HCT116 (cell line): ENCODE measurements around the gene ITGBL1. TPM values are rescaled to one million over a fixed set of nuclear protein-coding genes. Genes with fewer than 3 reads are reported as not detected.

Source experiments
- ATAC-seq: fragments of 200-7000 bp; cut with Tn5 transposase; 2 replicates; pipeline ENCODE4 v1.9.1; 2020; ENCODE audit warnings: mild to moderate bottlenecking, moderate library complexity
- BruUV-seq: library from RNA; stranded (reverse); fragments of 400-500 nt; replicated peaks from 2 replicates; lab custom pipeline; 2021; lab: Mats Ljungman, UMichigan
- CTCF ChIA-PET: fragments of 300-600 bp; sonication (Branson Sonifier 250); formaldehyde crosslinking; loops from one replicate; lab custom pipeline; 2021; ENCODE audit warnings: antibody characterized with exemption; lab: Charles Lee
- POLR2A ChIA-PET: fragments of 300-600, 350-600 bp; sonication (Branson Sonifier 250); formaldehyde crosslinking; loops from one replicate; lab custom pipeline; 2021; ENCODE audit warnings: antibody characterized with exemption; lab: Charles Lee
- RAD21 ChIA-PET, 2 experiments: fragments of 300-600 bp; sonication (Branson Sonifier 250); formaldehyde crosslinking; loops; one replicate each; lab custom pipeline; 2023; ENCODE audit warnings: low total read pairs in 2 of 2; ENCODE audit not compliant: uncharacterized antibody in 2 of 2, unreplicated experiment in 2 of 2, low non-redundant PET in 1 of 2; lab: Charles Lee
- DNase-seq: peaks from one replicate; pipeline ENCODE4 v3.0.0-alpha.2; 2010; ENCODE audit warnings: low read depth, low spot score
- H2AFZ ChIP-seq: fragments of 200-600 bp; shearing (Covaris generic), sonication (generic); 2 replicates; pipeline ENCODE4 v1.6.1; 2017; ENCODE audit warnings: low read depth, mixed run types, mixed read lengths, antibody characterized with exemption, low read length; ENCODE audit not compliant: poor library complexity, severe bottlenecking
- H3K27ac ChIP-seq: 2 replicates; pipeline ENCODE4 v1.5.1; 2012; ENCODE audit warnings: low read depth, low read length
- H3K27me3 ChIP-seq: fragments of 200-600 bp; sonication (generic); 2 replicates; pipeline ENCODE4 v1.6.1; 2016; ENCODE audit warnings: mixed run types, low read length, mixed read lengths; ENCODE audit not compliant: insufficient read depth
- H3K36me3 ChIP-seq, 2 experiments: fragments of 200-500 bp in 1 of 2; fragments of 200-600 bp in 1 of 2; sonication (Bioruptor generic) in 1 of 2; sonication (generic) in 1 of 2; 2 replicates each; pipeline versions ENCODE4 v1.5.1 to v1.6.1; 2014 to 2016; ENCODE audit warnings: low read length in 2 of 2, inconsistent platforms in 1 of 2, mixed read lengths in 1 of 2, mixed run types in 1 of 2; ENCODE audit not compliant: insufficient read depth in 2 of 2, control insufficient read depth in 1 of 2
- H3K4me1 ChIP-seq, 2 experiments: fragments of 200-600 bp in 1 of 2; sonication (generic) in 1 of 2; 2 replicates each; pipeline versions ENCODE4 v1.5.1 to v1.6.1; 2012 to 2017; ENCODE audit warnings: low read length in 2 of 2, inconsistent platforms in 1 of 2, mild to moderate bottlenecking in 1 of 2, mixed read lengths in 1 of 2, mixed run types in 1 of 2, moderate library complexity in 1 of 2; ENCODE audit not compliant: insufficient read depth in 2 of 2, control insufficient read depth in 1 of 2
- H3K4me2 ChIP-seq: fragments of 200-600 bp; sonication (generic); 2 replicates; pipeline ENCODE4 v1.6.1; 2017; ENCODE audit warnings: mixed run types, low read length, mixed read lengths
- H3K4me3 ChIP-seq, 2 experiments: fragments of 200-600 bp in 1 of 2; sonication (generic) in 1 of 2; replicated peaks in 1 of 2; 2 replicates each; pipeline ENCODE4 v1.5.1; 2011 to 2016; ENCODE audit warnings: low read length in 2 of 2, control low read depth in 1 of 2, low read depth in 1 of 2, mild to moderate bottlenecking in 1 of 2, mixed read lengths in 1 of 2, mixed run types in 1 of 2
- H3K79me2 ChIP-seq: fragments of 200-600 bp; sonication (generic); 2 replicates; pipeline ENCODE4 v1.6.1; 2017; ENCODE audit warnings: mild to moderate bottlenecking, mixed run types, low read length, moderate library complexity, mixed read lengths; ENCODE audit not compliant: insufficient read depth
- H3K9ac ChIP-seq: fragments of 200-600 bp; sonication (generic); 2 replicates; pipeline ENCODE4 v1.6.1; 2016; ENCODE audit warnings: low read length, mixed read lengths
- H3K9me2 ChIP-seq: fragments of 200-600 bp; sonication (generic), shearing (Covaris generic); 2 replicates; pipeline ENCODE4 v1.6.1; 2017; ENCODE audit warnings: mixed run types, mild to moderate bottlenecking, moderate library complexity; ENCODE audit not compliant: insufficient read depth
- H3K9me3 ChIP-seq, 2 experiments: fragments of 200-500 bp in 1 of 2; fragments of 200-600 bp in 1 of 2; sonication (Bioruptor generic) in 1 of 2; sonication (generic) in 1 of 2; 2 replicates each; pipeline ENCODE4 v1.6.1; 2014 to 2017; ENCODE audit warnings: low read length in 2 of 2, mixed read lengths in 2 of 2, inconsistent platforms in 1 of 2, low read depth in 1 of 2, mild to moderate bottlenecking in 1 of 2, mixed run types in 1 of 2, moderate library complexity in 1 of 2; ENCODE audit not compliant: control insufficient read depth in 1 of 2, insufficient read depth in 1 of 2
- H4K20me1 ChIP-seq: fragments of 200-600 bp; sonication (generic), shearing (Covaris generic); 2 replicates; pipeline ENCODE4 v1.6.1; 2017; ENCODE audit warnings: mixed run types, mild to moderate bottlenecking, moderate library complexity; ENCODE audit not compliant: insufficient read depth
- EGR1 ChIP-seq: IDR thresholded peaks from 2 replicates; pipeline ENCODE4 v1.6.1; 2012; ENCODE audit warnings: low read depth
- intact Hi-C: fragments of 100-400 bp; cut with micrococcal nuclease; formaldehyde crosslinking; loops from 2 replicates; pipeline ENCODE4 v1.10.0; 2022
- total RNA-seq: library from RNA; stranded (reverse); gene quantifications from one replicate; pipeline ENCODE4 v1.2.1, GENCODE V29; 2021; ENCODE audit not compliant: unreplicated experiment
- TF ChIP-seq, protein P1 (sequence below): IDR thresholded peaks from 2 replicates; pipeline ENCODE4 v1.6.1; 2012; ENCODE audit warnings: low read depth

ITGBL1 gene
- total RNA-seq, 1 experiment from 2014 or later: 0.66 TPM

- TF ChIP-seq, protein P1, sequence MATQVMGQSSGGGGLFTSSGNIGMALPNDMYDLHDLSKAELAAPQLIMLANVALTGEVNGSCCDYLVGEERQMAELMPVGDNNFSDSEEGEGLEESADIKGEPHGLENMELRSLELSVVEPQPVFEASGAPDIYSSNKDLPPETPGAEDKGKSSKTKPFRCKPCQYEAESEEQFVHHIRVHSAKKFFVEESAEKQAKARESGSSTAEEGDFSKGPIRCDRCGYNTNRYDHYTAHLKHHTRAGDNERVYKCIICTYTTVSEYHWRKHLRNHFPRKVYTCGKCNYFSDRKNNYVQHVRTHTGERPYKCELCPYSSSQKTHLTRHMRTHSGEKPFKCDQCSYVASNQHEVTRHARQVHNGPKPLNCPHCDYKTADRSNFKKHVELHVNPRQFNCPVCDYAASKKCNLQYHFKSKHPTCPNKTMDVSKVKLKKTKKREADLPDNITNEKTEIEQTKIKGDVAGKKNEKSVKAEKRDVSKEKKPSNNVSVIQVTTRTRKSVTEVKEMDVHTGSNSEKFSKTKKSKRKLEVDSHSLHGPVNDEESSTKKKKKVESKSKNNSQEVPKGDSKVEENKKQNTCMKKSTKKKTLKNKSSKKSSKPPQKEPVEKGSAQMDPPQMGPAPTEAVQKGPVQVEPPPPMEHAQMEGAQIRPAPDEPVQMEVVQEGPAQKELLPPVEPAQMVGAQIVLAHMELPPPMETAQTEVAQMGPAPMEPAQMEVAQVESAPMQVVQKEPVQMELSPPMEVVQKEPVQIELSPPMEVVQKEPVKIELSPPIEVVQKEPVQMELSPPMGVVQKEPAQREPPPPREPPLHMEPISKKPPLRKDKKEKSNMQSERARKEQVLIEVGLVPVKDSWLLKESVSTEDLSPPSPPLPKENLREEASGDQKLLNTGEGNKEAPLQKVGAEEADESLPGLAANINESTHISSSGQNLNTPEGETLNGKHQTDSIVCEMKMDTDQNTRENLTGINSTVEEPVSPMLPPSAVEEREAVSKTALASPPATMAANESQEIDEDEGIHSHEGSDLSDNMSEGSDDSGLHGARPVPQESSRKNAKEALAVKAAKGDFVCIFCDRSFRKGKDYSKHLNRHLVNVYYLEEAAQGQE: no peak
Measured at GRCh38 chr13:101434486-101434885, 18.0 kb upstream of the ITGBL1 start (continued).

DNA sequence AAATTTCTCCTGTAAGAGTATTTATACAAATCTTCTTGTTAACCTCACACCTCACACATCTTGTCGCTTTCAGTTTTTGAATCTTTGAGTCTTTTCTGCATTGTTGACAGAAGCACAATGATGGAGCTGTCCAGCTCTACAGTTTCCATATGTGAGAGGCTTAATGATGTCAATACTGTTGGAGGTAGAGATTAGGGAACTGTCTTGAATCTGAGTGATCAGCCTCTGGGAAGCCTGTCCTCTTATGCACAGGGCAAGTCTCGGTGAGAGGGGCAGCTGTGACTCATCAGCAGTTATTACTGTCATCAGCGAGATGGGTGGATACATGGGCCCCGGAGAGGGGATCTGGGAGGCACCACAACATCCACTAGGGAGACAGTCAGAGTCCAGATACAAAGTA is 4.6 kb upstream of the ITGBL1 start:
- RAD21 ChIA-PET: no interaction called here
- Histone ChIP-seq H2AFZ (no peak overlapping the region), H3K79me2 (no peaks in the 10 kb centered on the region), H3K27me3 (no peaks in the 10 kb centered on the region), H3K4me2 (0 out of 2 replicates have a peak overlapping the region, but pooled peaks have one; percentile 19), H3K4me3 (no peak overlapping the region), H3K9me2 (no peaks in the 10 kb centered on the region), H3K4me1 (peaks cover 13 to 27% of the 10 kb centered on the region in 2 experiments; a peak in 3 of 4 replicates), H4K20me1 (no peaks in the 10 kb centered on the region), H3K27ac (no peak overlapping the region), H3K9me3 (peaks cover 0 to 10% of the 10 kb centered on the region in 2 experiments; a peak in 2 of 4 replicates), H3K9ac (no peak overlapping the region), H3K36me3 (no peaks in the 10 kb centered on the region)
- POLR2A ChIA-PET: no interaction called here
- TF ChIP-seq, protein P1: peak; percentile 12; the same call in 1 of the 2 replicates
- no peak for TF ChIP-seq EGR1
- DNase-seq (no peak), ATAC-seq (no peak)
- intact Hi-C loops: no loop called here
- CTCF ChIA-PET: no interaction called here
- BruUV-seq: no TSS peak
